NT2/D1 (cell line): ENCODE measurements around the gene LNP1.

Experiments
- DNase-seq: peaks from one replicate; pipeline ENCODE4 v3.0.0-alpha.2; 2011; ENCODE audit warnings: low read depth, low spot score
- H3K27me3 ChIP-seq: 2 replicates; pipeline ENCODE4 v1.6.0; 2011; ENCODE audit warnings: mild to moderate bottlenecking; ENCODE audit not compliant: insufficient read length, insufficient read depth
- H3K36me3 ChIP-seq: 2 replicates; pipeline ENCODE4 v1.6.1; 2011; ENCODE audit warnings: mild to moderate bottlenecking, low read length, mixed read lengths; ENCODE audit not compliant: insufficient read depth, insufficient read length
- H3K4me1 ChIP-seq: 2 replicates; pipeline ENCODE4 v1.5.1; 2011; ENCODE audit not compliant: insufficient read depth, insufficient read length
- H3K4me3 ChIP-seq: 2 replicates; pipeline ENCODE4 v1.5.1; 2011; ENCODE audit warnings: low read depth; ENCODE audit not compliant: insufficient read length
- H3K9ac ChIP-seq: 2 replicates; pipeline ENCODE4 v1.6.0; 2011; ENCODE audit warnings: low read depth; ENCODE audit not compliant: insufficient read length
- H3K9me3 ChIP-seq: 2 replicates; pipeline ENCODE4 v1.5.1; 2011; ENCODE audit warnings: mild to moderate bottlenecking, low read length; ENCODE audit not compliant: insufficient read depth
- SUZ12 ChIP-seq: IDR thresholded peaks from 2 replicates; pipeline ENCODE4 v1.6.1; 2011; ENCODE audit not compliant: insufficient read length, insufficient read depth; ENCODE audit errors: extremely low read depth
- YY1 ChIP-seq: IDR thresholded peaks from 2 replicates; pipeline ENCODE4 v1.6.1; 2011; ENCODE audit not compliant: insufficient read length, insufficient read depth
- ZNF274 ChIP-seq: IDR thresholded peaks from 2 replicates; pipeline ENCODE4 v1.6.1; 2011; ENCODE audit warnings: mild to moderate bottlenecking, low read depth, low read length

LNP1 gene

GRCh38 chr3:100407977-100408532 lies 6.7 kb downstream of the LNP1 start:
- DNase-seq: no peak
- H3K9me3 ChIP-seq: peaks cover 13% of the 10 kb centered on the region; the same call in 1 of the 2 replicates
- TF ChIP-seq SUZ12 (no peak), ZNF274 (no peak), YY1 (no peak)
- no peaks in the 10 kb centered on the region for H3K27me3 ChIP-seq
- no peaks in the 10 kb centered on the region for H3K4me1 ChIP-seq
- peaks cover 11% of the 10 kb centered on the region for H3K36me3 ChIP-seq
- H3K9ac ChIP-seq: no peak overlapping the region
- H3K4me3 ChIP-seq: no peak overlapping the region

GRCh38 chr3:100411091-100411982 lies 10.0 kb downstream of the LNP1 start:
- no peak overlapping the region for H3K9ac ChIP-seq
- no peaks in the 10 kb centered on the region for H3K27me3 ChIP-seq
- TF ChIP-seq ZNF274: no peak
- TF ChIP-seq YY1: no peak
- TF ChIP-seq SUZ12: no peak
- no peak for DNase-seq
- H3K4me3 ChIP-seq: no peak overlapping the region
- H3K9me3 ChIP-seq: peaks cover 13% of the 10 kb centered on the region; the same call in 1 of the 2 replicates
- no peaks in the 10 kb centered on the region for H3K4me1 ChIP-seq
- peaks cover 11% of the 10 kb centered on the region for H3K36me3 ChIP-seq

GRCh38 chr3:100412912-100413590 lies 11.7 kb downstream of the LNP1 start:
- H3K4me3 ChIP-seq: no peak overlapping the region

GRCh38 chr3:100413613-100414012 lies 12.3 kb downstream of the LNP1 start:
- no peak for TF ChIP-seq ZNF274
- no peak for TF ChIP-seq SUZ12
- TF ChIP-seq YY1: no peak
- H3K4me1 ChIP-seq: no peaks in the 10 kb centered on the region
- no peak overlapping the region for H3K4me3 ChIP-seq
- peaks cover 11% of the 10 kb centered on the region for H3K36me3 ChIP-seq
- H3K9me3 ChIP-seq: no peaks in the 10 kb centered on the region
- no peak for DNase-seq
- no peaks in the 10 kb centered on the region for H3K27me3 ChIP-seq
- no peak overlapping the region for H3K9ac ChIP-seq

More at GRCh38 chr3:100412912-100413590, 11.7 kb downstream of the LNP1 start:
- no peak overlapping the region for H3K9ac ChIP-seq
- H3K9me3 ChIP-seq: no peaks in the 10 kb centered on the region; the same call in 1 of the 2 replicates
- no peaks in the 10 kb centered on the region for H3K4me1 ChIP-seq
- H3K27me3 ChIP-seq: no peaks in the 10 kb centered on the region
- H3K36me3 ChIP-seq: peaks cover 11% of the 10 kb centered on the region
- no peak for DNase-seq
- TF ChIP-seq YY1 (no peak), SUZ12 (no peak), ZNF274 (no peak)

- H3K4me1 ChIP-seq: no peaks in the 10 kb centered on the region
- DNase-seq: no peak
- no peak for TF ChIP-seq YY1
- TF ChIP-seq ZNF274: no peak
- no peak for TF ChIP-seq SUZ12
- H3K9ac ChIP-seq: no peak overlapping the region
- no peaks in the 10 kb centered on the region for H3K27me3 ChIP-seq
- peaks cover 5% of the 10 kb centered on the region for H3K36me3 ChIP-seq
- no peak overlapping the region for H3K4me3 ChIP-seq
- no peaks in the 10 kb centered on the region for H3K9me3 ChIP-seq
These were observed 14.8 kb downstream of the LNP1 start for GRCh38 chr3:100416176-100416575.

GRCh38 chr3:100416863-100417262 lies 15.5 kb downstream of the LNP1 start:
- no peak for DNase-seq
- Histone ChIP-seq H3K9ac (no peak overlapping the region), H3K4me1 (no peaks in the 10 kb centered on the region), H3K9me3 (no peaks in the 10 kb centered on the region), H3K27me3 (no peaks in the 10 kb centered on the region), H3K36me3 (peaks cover 4% of the 10 kb centered on the region), H3K4me3 (no peak overlapping the region)
- TF ChIP-seq ZNF274 (no peak), YY1 (no peak), SUZ12 (no peak)

- Histone ChIP-seq H3K9me3 (no peaks in the 10 kb centered on the region), H3K9ac (no peak overlapping the region), H3K4me1 (peaks cover 2% of the 10 kb centered on the region), H3K36me3 (no peaks in the 10 kb centered on the region), H3K27me3 (no peaks in the 10 kb centered on the region), H3K4me3 (no peak overlapping the region)
- TF ChIP-seq YY1 (no peak), ZNF274 (no peak), SUZ12 (no peak)
- DNase-seq: no peak
These were observed 18.1 kb downstream of the LNP1 start for GRCh38 chr3:100419406-100419805.
